ENCODE results near the gene LAMTOR3. TPM values are rescaled to one million over a fixed set of nuclear protein-coding genes. Genes with fewer than 3 reads are reported as not detected.

Gene LAMTOR3
- total RNA-seq, 1 experiment from 2014 or later: 30.6 TPM

DNA sequence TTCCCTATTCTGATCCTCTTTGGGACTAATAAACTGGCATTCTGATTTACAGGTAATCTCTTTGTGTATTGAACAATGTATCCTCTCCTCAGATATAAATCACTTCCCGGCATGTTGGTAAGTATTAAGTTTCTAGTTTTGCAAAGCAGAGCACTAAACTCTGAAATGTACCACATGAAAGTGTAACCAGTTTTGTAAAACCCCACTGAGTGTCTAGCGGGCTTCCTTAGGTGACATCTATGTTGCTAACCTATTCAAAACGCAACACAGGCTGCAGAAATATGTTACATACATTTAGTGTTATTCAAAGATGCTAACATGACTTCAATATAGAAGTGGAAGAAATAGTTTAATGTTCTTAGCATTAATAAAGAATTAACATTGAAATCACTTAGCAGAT, 26.9 kb upstream of the LAMTOR3 start:
- no peak overlapping the region for H4K5ac ChIP-seq (ENCODE audit: insufficient read length, low read depth, low read length)
- no peak overlapping the region for H3K9ac ChIP-seq (ENCODE audit: extremely low read depth, insufficient read length, low read length)
- Mint-ChIP-seq H3K4me1 (no peaks in the 10 kb centered on the region), H3K4me3 (no peak overlapping the region; a peak in 1 of 5 replicates), H3K27me3 (ENCODE audit: low read depth) (no peaks in the 10 kb centered on the region), H3K36me3 (ENCODE audit: insufficient read depth in 1 of 3, low read depth in 3 of 3) (peaks cover 12 to 26% (median 26%) of the 10 kb centered on the region in 3 experiments; a peak in 5 of 7 replicates), H3K9me3 (no peaks in the 10 kb centered on the region), H3K27ac (no peak overlapping the region)
- no peaks in the 10 kb centered on the region for H3K79me1 ChIP-seq (ENCODE audit: insufficient read depth, low read depth, low read length, poor library complexity, severe bottlenecking)
- no peak overlapping the region for H3T11ph ChIP-seq (ENCODE audit: low read length)
- H3K23ac ChIP-seq (ENCODE audit: insufficient read length, low read depth, low read length): no peak overlapping the region
- TF ChIP-seq, protein P1, sequence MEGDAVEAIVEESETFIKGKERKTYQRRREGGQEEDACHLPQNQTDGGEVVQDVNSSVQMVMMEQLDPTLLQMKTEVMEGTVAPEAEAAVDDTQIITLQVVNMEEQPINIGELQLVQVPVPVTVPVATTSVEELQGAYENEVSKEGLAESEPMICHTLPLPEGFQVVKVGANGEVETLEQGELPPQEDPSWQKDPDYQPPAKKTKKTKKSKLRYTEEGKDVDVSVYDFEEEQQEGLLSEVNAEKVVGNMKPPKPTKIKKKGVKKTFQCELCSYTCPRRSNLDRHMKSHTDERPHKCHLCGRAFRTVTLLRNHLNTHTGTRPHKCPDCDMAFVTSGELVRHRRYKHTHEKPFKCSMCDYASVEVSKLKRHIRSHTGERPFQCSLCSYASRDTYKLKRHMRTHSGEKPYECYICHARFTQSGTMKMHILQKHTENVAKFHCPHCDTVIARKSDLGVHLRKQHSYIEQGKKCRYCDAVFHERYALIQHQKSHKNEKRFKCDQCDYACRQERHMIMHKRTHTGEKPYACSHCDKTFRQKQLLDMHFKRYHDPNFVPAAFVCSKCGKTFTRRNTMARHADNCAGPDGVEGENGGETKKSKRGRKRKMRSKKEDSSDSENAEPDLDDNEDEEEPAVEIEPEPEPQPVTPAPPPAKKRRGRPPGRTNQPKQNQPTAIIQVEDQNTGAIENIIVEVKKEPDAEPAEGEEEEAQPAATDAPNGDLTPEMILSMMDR (conservative IDR thresholded peaks at IDR 0.05): no peak
- H3K23me2 ChIP-seq (ENCODE audit: insufficient read length, low read depth, low read length, poor library complexity, severe bottlenecking): no peaks in the 10 kb centered on the region
- H3K18ac ChIP-seq (ENCODE audit: insufficient read length, low read depth, low read length): no peak overlapping the region
- no peaks in the 10 kb centered on the region for H3K4me1 ChIP-seq (ENCODE audit: insufficient read depth, low read length)
- no peak overlapping the region for H2BK12ac ChIP-seq (ENCODE audit: insufficient read length, low read depth, low read length)
- DNase-seq: no peak
- H4K8ac ChIP-seq (replicated peaks; ENCODE audit: insufficient read length, low read depth, low read length): no peak overlapping the region
- no peak overlapping the region for H2BK5ac ChIP-seq (ENCODE audit: insufficient read length, low read length)
- no peaks in the 10 kb centered on the region; the same call in 1 of the 2 replicates for H3K79me2 ChIP-seq (ENCODE audit: insufficient read depth, low read length)
- no peak overlapping the region for H3K4me2 ChIP-seq (ENCODE audit: insufficient read depth, insufficient read length, low read length)
- no peak overlapping the region for H4K91ac ChIP-seq (ENCODE audit: insufficient read length, low read depth, low read length)
- H3K9me3 ChIP-seq (ENCODE audit: control insufficient read depth, low read depth, low read length): no peaks in the 10 kb centered on the region
- H3K14ac ChIP-seq (ENCODE audit: insufficient read depth, low read length): no peak overlapping the region
- H2BK20ac ChIP-seq (ENCODE audit: low read depth, low read length, poor library complexity, severe bottlenecking): no peak overlapping the region
- no peak overlapping the region for H3K56ac ChIP-seq (ENCODE audit: insufficient read length, low read depth, low read length)
- no peak overlapping the region for H2AFZ ChIP-seq (ENCODE audit: low read length)
- H3K27me3 ChIP-seq (ENCODE audit: insufficient read depth, low read length): no peaks in the 10 kb centered on the region
- WGBS (ENCODE audit: extremely low coverage, insufficient read length, low lambda C conversion rate): no CpG with 5 or more reads among the region's 3 CpGs
- H3K27ac ChIP-seq (ENCODE audit: insufficient read length, low read depth, low read length): no peak overlapping the region
- H4K20me1 ChIP-seq (ENCODE audit: control insufficient read depth, insufficient read depth, insufficient read length): no peaks in the 10 kb centered on the region
- H3K4ac ChIP-seq (ENCODE audit: low read depth, low read length): no peak overlapping the region
- no peak overlapping the region for H2BK120ac ChIP-seq (ENCODE audit: low read depth, low read length, poor library complexity, severe bottlenecking)
- no peak overlapping the region for H2AK5ac ChIP-seq (ENCODE audit: insufficient read length, low read length)
- no peak overlapping the region for H2BK15ac ChIP-seq (ENCODE audit: low read depth, low read length)

All from H9 (cell line).